Measurements from ENCODE around the gene PRR15L.

Gene PRR15L, protein sequence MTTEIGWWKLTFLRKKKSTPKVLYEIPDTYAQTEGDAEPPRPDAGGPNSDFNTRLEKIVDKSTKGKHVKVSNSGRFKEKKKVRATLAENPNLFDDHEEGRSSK

DNA sequence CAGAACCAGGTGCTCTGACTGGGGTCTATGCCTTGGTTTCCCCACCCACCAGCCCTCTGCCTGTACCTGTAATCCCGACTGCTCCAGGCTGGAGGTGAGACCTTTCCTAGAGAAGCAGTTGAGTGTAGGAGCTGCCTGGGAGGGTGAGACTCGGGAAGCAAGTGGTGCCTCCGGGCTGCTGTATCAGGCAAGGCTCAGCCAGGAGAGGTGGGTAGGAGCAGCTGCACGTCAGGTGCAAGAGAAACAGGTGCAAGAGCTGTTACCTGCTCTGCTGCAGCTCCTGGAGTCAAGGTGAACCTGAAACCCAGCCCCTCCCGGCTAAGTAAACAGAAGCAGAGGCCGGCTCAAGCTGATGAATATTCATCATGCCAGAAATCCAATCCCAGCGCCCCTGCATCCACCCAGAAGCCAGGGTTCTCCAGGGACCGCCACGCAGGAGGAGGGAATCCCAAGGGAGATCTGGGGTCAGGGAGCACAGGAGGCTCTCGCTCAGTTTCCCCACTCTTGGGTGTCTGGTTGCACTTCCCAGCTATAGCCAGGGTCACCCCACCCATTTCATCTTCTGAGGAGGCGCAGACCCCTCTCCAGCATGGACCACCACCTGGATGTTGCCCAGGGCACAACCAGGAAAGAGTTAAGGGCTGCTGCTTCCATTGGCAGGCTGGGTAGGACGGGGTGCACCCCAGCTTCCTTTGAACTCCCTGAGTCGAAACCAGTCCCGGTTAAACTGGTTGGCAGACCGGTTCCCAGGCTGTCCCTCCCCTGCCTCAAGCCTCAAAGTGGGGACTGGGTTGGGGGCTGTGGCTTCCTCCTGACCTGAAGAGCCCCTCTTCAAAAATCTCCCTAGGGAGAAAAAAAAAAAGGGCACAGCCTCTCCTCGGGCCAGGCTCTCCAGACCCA, at the start of gene PRR15L:
Gene PRR15L, minus strand, starts transcription at position 293 of the 900 bp plus-strand sequence. CDS start 4,649 bp downstream, outside the sequence.
- H3K27me3 Mint-ChIP-seq (ENCODE audit: low read depth), result peaks cover 9% of the 10 kb centered on the region
- H3K4me3 Mint-ChIP-seq, result peak within 1 kb of the TSS; percentile 76 to 81 (median 76)
- no peaks in the 10 kb centered on the region for H3K9me3 Mint-ChIP-seq
- peak within 1 kb of the TSS; percentile 85 to 92 (median 86) for H3K27ac Mint-ChIP-seq
- H3K36me3 Mint-ChIP-seq (ENCODE audit: low read depth), result no peaks in the 10 kb centered on the region
- no peak for TF ChIP-seq CTCF (IDR thresholded peaks at IDR 0.05; ENCODE audit: unreplicated experiment in 3 of 3)
- peaks cover 34% of the 10 kb centered on the region for H3K4me1 Mint-ChIP-seq

DNA sequence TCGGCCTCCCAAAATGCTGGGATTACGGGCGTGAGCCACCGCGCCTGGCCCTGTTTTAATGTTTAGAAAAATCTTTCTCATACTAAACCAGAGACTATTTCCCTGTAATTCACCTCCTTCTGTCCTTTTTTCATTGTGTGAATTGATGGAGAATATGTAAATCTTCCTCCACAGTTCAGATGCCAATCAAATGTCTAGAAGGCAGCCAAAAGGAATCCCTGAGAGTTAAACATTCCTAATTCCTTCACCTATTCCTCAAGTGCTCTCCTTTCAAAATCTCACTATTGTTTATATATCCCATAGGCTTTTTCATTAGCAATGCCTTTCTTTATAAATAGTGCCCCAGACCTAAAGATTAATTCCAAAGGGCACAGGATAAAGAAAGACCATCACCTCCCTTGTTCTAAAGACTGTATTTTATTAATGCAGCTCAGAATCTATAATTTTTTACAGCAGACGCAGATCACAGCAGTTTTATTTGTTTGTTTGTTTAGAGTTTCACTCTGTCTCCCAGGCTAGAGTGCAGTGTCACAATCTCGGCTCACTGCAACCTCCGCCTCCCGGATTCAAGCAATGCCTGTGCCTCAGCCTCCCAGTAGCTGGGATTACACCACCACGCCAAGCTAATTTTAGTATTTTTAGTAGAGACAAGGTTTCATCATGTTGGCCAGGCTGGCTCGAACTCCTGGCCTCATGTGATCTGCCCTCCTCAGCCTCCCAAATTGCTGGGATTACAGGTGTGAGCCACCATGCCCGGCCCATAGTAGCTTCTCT, 49.4 kb upstream of the PRR15L start:
- no peak overlapping the region for H3K4me3 Mint-ChIP-seq
- peaks cover 20% of the 10 kb centered on the region for H3K27me3 Mint-ChIP-seq (ENCODE audit: low read depth)
- TF ChIP-seq CTCF (IDR thresholded peaks at IDR 0.05; ENCODE audit: unreplicated experiment in 3 of 3), result no peak
- no peaks in the 10 kb centered on the region for H3K9me3 Mint-ChIP-seq
- peak overlapping the region; percentile 6 to 56 (median 35) for H3K27ac Mint-ChIP-seq
- H3K4me1 Mint-ChIP-seq, result peaks cover 56% of the 10 kb centered on the region
- H3K36me3 Mint-ChIP-seq (ENCODE audit: low read depth), result no peaks in the 10 kb centered on the region

DNA sequence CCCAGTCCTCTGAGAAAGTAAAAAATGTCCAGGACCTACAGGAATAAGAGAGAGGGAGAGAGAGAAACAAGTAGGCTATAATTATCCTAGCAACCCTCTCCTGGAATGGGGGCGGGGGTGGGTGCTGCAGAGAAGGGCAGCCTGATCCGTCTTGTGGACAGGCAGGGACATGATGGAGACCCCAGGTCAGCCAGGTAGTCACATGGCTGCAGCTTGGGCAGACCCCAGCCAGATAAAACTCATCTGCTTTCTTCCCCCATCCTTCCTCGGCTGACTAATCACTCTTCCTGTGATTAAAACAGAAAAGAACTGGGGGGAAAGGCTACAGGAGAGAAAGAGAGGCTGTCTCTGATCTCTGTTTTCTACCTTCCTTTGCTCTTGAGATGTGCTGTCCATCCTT, 47.3 kb upstream of the PRR15L start:
- no peaks in the 10 kb centered on the region for H3K36me3 Mint-ChIP-seq (ENCODE audit: low read depth)
- H3K27me3 Mint-ChIP-seq (ENCODE audit: low read depth), result peaks cover 9% of the 10 kb centered on the region
- TF ChIP-seq CTCF (IDR thresholded peaks at IDR 0.05; ENCODE audit: unreplicated experiment in 3 of 3), result no peak
- peaks cover 60% of the 10 kb centered on the region for H3K4me1 Mint-ChIP-seq
- H3K27ac Mint-ChIP-seq, result peak overlapping the region; percentile 72 to 87 (median 79)
- no peak overlapping the region for H3K4me3 Mint-ChIP-seq
- H3K9me3 Mint-ChIP-seq, result no peaks in the 10 kb centered on the region

- Mint-ChIP-seq H3K36me3 (ENCODE audit: low read depth) (no peaks in the 10 kb centered on the region), H3K4me1 (peaks cover 65% of the 10 kb centered on the region), H3K27me3 (ENCODE audit: low read depth) (peaks cover 3% of the 10 kb centered on the region), H3K9me3 (no peaks in the 10 kb centered on the region), H3K27ac (peak overlapping the region; percentile 79 to 87 (median 87)), H3K4me3 (peak overlapping the region; percentile 4 to 19 (median 7))
- TF ChIP-seq CTCF (IDR thresholded peaks at IDR 0.05; ENCODE audit: unreplicated experiment in 3 of 3), result peak in 2 of 3 experiments; percentile 28 to 40
These were observed 45.9 kb upstream of the PRR15L start for GRCh38 chr17:48003417-48004151.

DNA sequence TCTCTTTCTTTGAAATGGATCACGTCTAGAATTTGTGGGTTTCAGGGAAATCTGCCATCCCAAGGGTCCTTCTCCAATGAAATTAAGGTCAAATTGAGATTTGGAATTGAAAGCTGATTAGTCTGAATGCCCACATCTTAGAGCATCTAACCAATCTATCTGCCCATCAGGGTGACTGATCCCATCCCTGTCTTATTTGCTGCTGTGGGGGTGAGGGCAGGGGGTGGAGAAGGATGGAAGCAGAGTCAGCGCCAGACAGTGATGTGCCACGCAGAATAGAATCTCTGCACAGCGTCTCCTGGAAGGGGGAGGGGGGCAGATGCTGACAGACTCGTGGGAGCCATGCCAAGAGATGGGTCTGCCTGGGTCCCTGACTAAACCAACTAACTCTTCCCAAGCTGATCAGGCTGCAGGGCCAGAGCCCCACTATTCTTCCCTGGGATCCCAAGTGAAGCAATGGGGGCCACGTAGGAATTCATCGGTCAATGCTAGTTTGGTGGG, 45.3 kb upstream of the PRR15L start:
- no peak for TF ChIP-seq CTCF (IDR thresholded peaks at IDR 0.05; ENCODE audit: unreplicated experiment in 3 of 3)

More for the DNA sequence above, 45.3 kb upstream of the PRR15L start:
- peaks cover 67% of the 10 kb centered on the region for H3K4me1 Mint-ChIP-seq
- H3K27me3 Mint-ChIP-seq (ENCODE audit: low read depth), result peaks cover 5% of the 10 kb centered on the region
- H3K27ac Mint-ChIP-seq, result peak overlapping the region; percentile 79 to 87 (median 87)
- peak overlapping the region in 2 of 3 experiments; percentile 1 to 2 for H3K4me3 Mint-ChIP-seq
- H3K36me3 Mint-ChIP-seq (ENCODE audit: low read depth), result no peaks in the 10 kb centered on the region
- H3K9me3 Mint-ChIP-seq, result no peaks in the 10 kb centered on the region
